IPS-NIHi7 (cell line): ENCODE results near the gene CLCA4.

Experiments used
- DNase-seq: peaks from one replicate; pipeline ENCODE4 v3.0.0; 2012; ENCODE audit warnings: mixed read lengths; ENCODE audit errors: extremely low spot score

The CLCA4 gene

GRCh38 chr1:86546787-86547221 is at the start of gene CLCA4:
Gene CLCA4 (plus strand): TSS chr1:86547078. CDS start chr1:86547120, 42 bp downstream.
- DNase-seq: no peak

GRCh38 chr1:86498281-86498680 is 48.6 kb upstream of the CLCA4 start:
- DNase-seq: no peak

GRCh38 chr1:86499987-86500593 is 46.8 kb upstream of the CLCA4 start:
- no peak for DNase-seq

GRCh38 chr1:86500714-86501113 is 46.2 kb upstream of the CLCA4 start:
- DNase-seq: no peak

- peak; percentile 34 for DNase-seq
Measured at GRCh38 chr1:86502125-86502646, 44.7 kb upstream of the CLCA4 start.

- DNase-seq: no peak
Measured at GRCh38 chr1:86502721-86503405, 44.0 kb upstream of the CLCA4 start.

GRCh38 chr1:86503406-86504136 is 43.3 kb upstream of the CLCA4 start:
- no peak for DNase-seq

- DNase-seq: no peak
Measured at GRCh38 chr1:86504137-86504479, 42.8 kb upstream of the CLCA4 start.

- no peak for DNase-seq
Measured at GRCh38 chr1:86504895-86505563, 41.8 kb upstream of the CLCA4 start.

- no peak for DNase-seq
Measured at GRCh38 chr1:86505564-86505902, 41.3 kb upstream of the CLCA4 start.

- no peak for DNase-seq
Measured at GRCh38 chr1:86507935-86508582, 38.8 kb upstream of the CLCA4 start.

- DNase-seq: no peak
Measured at GRCh38 chr1:86508583-86508969, 38.3 kb upstream of the CLCA4 start.

GRCh38 chr1:86515597-86515996 is 31.3 kb upstream of the CLCA4 start:
- DNase-seq: peak; percentile 69

GRCh38 chr1:86516335-86516734 is 30.5 kb upstream of the CLCA4 start:
- DNase-seq: no peak

GRCh38 chr1:86517336-86517735 is 29.5 kb upstream of the CLCA4 start:
- DNase-seq: no peak

GRCh38 chr1:86520789-86521521 is 25.9 kb upstream of the CLCA4 start:
- no peak for DNase-seq

- DNase-seq: no peak
Measured at GRCh38 chr1:86521522-86521891, 25.4 kb upstream of the CLCA4 start.

- no peak for DNase-seq
Measured at GRCh38 chr1:86522240-86522639, 24.6 kb upstream of the CLCA4 start.

- DNase-seq: no peak
Measured at GRCh38 chr1:86523670-86524354, 23.1 kb upstream of the CLCA4 start.

- no peak for DNase-seq
Measured at GRCh38 chr1:86527306-86527705, 19.6 kb upstream of the CLCA4 start.
